Suprapubic skin (tissue), 4 donors: Measurements from ENCODE around the gene TBC1D16.

ENCODE experiments used
- CTCF ChIP-seq, 2 donors: fragments of 200-600 bp in 1 of 2; fragments of 450-650 bp in 1 of 2; sonication (generic) in 1 of 2; IDR thresholded peaks; one replicate each; pipeline ENCODE4 v1.5.1; 2016 to 2019; ENCODE audit warnings: antibody characterized with exemption in 2 of 2, mild to moderate bottlenecking in 1 of 2, moderate library complexity in 1 of 2
- POLR2A ChIP-seq, 2 donors: fragments of 450-650 bp; IDR thresholded peaks; one replicate each; pipeline ENCODE4 v1.6.1; 2017; ENCODE audit warnings: antibody characterized with exemption in 2 of 2, mild to moderate bottlenecking in 2 of 2, moderate library complexity in 2 of 2
- POLR2AphosphoS5 ChIP-seq, 3 donors: sonication (generic); formaldehyde crosslinking; IDR thresholded peaks; one replicate each; pipeline ENCODE4 v1.6.1; 2017; ENCODE audit warnings: antibody characterized with exemption in 3 of 3

GRCh38 chr17:79951361-79952264 is 84.1 kb downstream of the TBC1D16 start:
- TF ChIP-seq POLR2AphosphoS5 (IDR thresholded peaks at IDR 0.05) (no peak), CTCF (IDR thresholded peaks at IDR 0.05) (no peak), POLR2A (IDR thresholded peaks at IDR 0.05) (no peak)
